Hematopoietic multipotent progenitor cell treated with erythropoietin and hydrocortisone succinate and interleukin-3 and kit ligand, for 4 days (in vitro differentiated cells): Measurements from ENCODE around the gene SRR.
A peak's percentile ranks its signal among the peaks of the same experiment; 100 is the strongest.
"Not testable (repeated sequence)": the region's sequence is repeated elsewhere in the genome, so short reads cannot be mapped to it uniquely, and the experiment has no call there.

Experiments used
- DNase-seq: peaks from one replicate; pipeline ENCODE4 v3.0.0-alpha.2; 2015

The SRR gene, protein sequence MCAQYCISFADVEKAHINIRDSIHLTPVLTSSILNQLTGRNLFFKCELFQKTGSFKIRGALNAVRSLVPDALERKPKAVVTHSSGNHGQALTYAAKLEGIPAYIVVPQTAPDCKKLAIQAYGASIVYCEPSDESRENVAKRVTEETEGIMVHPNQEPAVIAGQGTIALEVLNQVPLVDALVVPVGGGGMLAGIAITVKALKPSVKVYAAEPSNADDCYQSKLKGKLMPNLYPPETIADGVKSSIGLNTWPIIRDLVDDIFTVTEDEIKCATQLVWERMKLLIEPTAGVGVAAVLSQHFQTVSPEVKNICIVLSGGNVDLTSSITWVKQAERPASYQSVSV

DNA sequence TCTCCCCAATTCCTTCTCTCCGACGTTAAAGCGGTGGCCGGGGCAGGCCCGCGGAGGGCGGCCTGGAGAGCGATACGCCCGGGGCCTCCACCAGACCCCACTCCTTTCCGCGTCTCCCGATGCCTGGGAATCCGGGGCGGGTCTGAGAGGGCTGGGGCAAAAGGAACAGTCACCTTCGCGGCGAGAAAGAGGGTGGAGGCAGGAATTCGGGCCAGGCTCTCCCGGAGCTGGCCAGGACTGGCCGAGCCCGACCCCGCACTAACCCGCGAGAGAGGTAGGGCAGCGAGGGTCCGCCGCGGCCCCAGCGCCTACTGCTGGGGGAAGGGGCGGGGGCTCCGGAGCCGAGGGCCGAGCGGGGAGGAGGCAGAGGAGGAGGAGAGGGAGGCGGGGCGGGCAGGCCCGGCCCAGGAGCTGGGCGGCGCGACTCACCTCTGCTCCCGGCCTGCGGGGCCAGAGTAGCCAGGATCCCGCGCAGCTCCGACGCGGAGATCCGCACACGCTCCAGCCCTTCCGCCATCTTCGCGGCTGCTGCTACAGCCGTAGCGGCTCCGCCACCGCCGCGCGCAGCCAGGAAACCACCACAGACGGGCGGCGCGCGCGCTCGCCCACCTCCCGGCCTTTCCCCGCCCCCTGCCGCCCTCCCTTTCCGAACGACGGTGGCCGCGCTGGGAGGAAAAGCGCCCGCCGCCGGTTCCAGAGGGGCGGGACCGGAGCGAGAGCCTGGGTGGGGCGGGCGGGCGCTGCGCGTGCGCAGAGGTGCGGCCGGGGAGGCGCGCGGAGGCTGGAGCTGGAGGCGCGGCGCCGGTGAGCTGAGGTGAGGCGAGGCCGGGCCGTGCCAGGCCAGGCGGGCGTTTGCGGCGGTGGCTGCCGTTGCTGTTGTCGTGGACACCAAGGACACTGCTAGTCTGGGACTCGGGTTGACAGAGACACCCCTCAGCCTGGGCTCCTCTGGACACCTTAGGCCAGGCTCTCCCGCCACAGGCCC lies at the start of gene SRR, which contains the start of gene SMG6:
Gene SRR (plus strand): TSS at position 747 of the 985 bp plus-strand sequence. CDS start 11,611 bp downstream, outside the sequence.
Gene SMG6 (minus strand): TSS at position 582 of the 985 bp plus-strand sequence. CDS start 65 bp downstream, at position 517.
- peak; percentile 96 for DNase-seq

DNA sequence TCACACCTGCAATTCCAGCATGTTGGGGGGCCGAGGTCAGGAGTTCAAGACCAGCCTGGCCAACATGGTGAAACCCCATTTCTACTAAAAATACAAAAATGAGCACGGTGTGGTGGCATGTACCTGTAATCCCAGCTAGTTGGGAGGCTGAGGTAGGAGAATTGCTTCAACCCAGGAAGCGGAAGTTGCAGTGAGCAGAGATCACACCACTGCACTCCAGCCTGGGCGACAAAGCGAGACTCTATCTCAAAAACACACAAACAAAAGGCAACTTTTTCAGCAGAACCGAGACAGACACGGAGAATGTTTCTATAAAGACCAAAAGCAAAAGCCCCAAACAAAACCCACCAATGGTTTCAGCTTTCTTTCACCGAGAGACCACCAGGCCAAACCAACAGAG lies 44.9 kb upstream of the SRR start:
- not testable (repeated sequence) for DNase-seq

DNA sequence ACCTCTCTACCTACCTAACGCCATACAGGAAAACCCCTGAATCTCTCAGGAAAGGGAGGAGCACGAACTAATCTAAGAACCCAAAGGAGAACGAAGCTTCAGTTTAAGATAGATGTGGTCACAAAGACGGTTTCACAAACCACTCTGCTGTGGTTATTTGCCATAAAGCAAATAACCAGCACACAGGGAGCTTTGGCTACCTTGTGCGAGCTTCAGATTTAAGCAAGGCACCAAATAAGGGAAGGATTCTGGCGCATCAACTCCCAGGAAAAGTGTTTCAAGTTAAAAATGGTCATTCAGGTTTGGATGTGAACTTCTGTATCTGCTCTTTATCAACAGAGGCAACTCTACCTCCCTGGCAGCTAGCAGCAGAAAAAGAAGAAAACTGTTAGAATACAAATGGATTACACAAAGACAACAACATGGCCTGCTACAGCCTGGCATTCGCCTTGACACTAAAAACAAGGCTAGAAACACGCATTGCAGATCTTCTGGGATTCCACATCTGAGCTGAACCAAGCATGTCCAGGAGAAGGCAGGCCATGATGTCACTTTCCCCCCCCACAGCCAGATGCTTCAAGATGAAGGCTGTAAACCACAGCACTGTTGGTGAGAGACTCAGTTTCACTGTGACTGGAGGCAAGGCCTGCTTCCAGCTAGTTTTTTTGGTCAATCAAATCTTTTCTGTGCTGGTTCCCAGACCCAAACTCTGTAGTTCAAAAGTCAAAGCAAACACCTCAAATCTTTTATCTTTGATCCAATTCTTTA lies 43.8 kb upstream of the SRR start:
- peak; percentile 52 for DNase-seq

DNA sequence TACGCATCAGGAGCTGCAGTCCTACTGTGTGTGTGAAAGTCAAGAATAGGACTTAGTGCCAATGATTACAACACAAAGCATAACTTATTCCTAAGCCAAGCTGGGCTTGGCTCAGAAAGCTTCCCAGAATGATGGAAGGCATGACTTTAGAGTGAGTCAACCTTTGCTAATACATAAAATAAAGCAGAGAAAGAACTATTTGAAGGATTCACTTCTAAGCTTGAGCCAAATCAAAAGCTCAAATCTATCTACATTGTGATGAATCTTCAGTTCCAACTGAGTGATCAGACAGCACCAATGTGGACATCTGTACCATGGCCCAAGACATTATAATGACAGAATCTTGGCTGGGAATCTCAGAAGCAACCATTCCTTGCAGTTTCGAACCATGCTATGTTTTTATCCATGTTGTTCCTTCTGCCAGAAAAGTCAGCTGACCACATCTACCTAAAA lies 41.6 kb upstream of the SRR start:
- DNase-seq = no peak

DNA sequence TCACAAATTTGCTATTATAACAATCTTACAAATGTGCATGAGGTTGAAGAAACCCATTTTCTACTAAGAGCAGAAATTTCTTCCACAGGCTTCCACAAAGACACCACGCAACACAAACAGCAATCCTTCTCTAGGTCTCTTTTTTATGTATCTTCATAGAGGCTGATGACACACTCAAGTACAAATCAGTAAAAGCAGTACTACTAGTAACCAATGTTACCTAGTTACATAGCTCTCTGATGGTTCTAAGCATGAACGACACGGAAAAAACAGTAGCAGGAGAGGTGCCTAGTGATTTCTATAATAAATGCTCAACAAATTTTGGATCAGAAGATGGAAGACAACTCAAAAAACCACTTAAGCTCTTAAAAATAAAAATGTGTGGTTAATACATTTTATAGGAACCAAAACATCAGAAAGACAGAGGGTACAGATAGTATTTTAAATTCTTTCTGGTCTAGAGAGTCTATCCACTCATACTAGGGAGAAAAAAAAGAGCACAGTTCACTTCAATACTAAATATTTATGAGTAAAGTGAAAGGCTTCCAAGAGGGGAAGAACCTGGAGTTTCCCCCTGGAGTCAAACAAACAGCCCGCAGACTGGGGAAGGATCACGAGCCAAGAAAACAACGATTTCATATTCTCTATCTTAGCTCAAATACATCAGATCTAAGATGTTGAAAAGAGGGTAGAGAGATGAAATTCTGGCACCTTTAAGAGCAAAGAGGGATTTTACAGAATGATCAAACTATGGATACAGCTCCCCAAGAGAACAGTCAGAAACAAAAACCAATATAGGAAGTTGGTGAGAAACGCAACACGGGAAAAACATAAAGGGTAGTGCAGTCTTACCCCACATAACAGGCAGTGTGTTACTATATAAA lies 40.3 kb upstream of the SRR start:
- DNase-seq = no peak

DNA sequence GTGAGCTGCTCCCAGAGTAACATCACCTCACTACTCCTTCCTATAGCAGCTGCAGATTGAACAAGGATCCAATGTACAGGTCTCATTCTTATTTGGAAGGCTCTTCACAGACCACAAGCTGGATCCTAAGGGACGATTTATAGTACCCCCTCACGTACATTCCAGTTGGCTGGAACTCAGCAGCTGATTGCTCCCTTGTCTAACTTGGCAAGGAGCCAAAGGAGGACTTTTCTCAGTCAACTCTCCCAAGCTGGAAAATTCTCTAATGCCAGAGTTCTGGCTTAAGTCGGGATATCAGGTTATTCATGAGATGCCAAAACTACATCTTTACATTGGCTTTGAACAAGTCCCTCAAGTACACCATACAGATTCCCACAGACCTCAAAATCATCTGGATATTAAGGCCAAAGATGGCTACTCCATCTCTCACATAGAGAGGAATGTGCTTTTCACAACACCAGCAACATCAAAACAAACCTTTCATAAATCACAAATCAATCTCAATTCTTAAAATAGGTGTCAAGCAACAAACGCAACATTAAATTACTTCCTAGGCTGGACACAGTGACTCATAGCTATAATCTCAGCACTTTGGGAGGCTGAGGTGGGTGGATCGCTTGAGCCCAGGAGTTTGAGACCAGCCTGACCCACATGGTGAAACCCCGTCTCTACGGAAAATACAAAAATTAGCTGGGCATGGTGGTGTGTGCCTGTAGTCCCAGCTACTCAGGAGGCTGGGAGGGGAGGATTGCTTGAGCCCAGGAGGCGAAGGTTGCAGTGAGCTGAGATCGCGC lies 39.5 kb upstream of the SRR start:
- no peak for DNase-seq

DNA sequence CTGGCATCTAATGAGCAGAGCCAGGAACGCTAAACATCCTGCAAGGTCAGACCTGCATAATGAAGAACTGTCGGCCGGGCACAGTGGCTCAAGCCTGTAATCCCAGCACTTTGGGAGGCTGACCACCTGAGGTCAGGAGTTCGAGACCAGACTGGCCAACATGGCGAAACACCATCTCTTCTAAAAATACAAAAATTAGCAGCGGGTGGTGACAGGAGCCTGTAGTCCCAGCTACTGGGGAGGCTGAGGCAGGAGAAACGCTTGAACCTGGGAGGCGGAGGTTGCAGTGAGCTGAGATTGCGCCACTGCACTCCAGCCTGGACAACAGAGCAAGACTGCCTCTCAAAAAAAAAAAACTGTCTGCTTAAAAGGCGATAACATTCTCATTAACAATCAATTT lies 38.6 kb upstream of the SRR start:
- not testable (repeated sequence) for DNase-seq

DNA sequence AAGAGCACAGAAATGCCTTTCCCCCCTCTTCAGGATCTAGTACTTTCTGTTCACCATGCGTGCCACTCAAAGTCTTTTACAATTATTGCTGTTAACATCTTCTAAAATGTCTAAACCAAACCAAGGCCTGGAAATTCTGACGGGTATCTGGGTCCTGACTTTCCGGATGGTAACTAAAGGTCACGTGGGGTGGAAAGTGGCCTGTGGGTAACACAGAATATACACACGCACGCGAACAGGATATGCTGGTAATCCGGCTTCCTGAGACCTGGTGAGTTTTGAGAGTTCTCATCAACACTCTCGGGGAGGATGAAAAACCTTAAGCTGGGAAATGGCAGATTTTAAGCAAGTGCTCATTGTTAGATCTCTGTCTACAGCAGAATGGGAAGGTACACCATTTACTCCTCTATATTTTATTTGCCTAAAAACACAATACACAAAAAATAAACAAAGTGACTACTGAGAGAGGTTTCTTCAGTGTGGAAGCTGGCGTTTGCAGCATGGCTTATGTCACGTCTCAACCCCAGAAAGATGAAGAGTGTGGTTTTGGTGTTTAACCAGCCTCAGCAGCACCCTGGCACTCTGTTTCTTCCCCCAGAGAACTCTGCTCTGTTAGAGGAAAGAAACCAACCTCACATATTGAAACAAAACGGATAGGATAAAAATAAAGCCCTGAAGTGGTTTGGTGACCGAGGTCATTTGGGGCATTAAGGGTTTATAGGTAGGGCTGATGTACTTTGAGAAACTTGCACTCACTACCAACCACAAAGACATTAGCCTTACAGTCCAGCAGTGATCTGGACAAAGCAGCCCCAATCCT lies 37.5 kb upstream of the SRR start:
- DNase-seq = peak; percentile 82

DNA sequence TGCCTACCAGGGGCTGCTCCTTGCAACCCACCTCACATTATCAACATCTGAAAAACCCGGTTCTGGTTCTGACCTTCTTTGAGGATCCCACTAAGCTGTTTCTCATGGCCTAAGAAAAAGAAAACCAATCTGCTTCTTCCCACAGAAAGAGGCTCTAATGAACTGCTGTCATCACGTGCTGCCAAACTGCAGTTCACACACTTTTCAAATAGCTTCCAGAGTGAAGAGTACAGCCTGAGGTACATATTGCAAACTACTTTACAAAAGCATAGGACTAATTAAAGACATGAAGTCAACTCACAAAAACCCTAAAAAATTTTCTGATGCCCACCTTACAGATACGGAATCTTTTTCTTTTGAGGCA lies 36.9 kb upstream of the SRR start:
- no peak for DNase-seq

DNA sequence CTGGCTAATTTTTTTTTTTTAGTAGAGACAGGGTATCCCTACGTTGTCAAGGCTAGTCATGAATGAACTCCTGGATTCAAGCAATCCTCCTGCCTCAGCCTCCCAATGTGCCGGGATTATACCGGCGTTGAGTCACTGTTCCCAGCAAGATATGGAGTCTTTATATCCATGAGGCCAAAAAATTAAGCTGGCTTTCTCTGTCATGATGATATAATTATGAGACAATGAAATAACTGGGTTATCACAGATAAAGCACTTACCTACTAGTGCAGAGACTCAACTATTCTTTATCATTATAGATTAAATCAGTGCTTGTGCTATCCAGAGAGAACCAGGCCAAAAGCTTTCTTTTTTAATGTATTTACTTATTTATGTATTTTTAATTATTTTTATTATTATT lies 36.4 kb upstream of the SRR start:
- no peak for DNase-seq

DNA sequence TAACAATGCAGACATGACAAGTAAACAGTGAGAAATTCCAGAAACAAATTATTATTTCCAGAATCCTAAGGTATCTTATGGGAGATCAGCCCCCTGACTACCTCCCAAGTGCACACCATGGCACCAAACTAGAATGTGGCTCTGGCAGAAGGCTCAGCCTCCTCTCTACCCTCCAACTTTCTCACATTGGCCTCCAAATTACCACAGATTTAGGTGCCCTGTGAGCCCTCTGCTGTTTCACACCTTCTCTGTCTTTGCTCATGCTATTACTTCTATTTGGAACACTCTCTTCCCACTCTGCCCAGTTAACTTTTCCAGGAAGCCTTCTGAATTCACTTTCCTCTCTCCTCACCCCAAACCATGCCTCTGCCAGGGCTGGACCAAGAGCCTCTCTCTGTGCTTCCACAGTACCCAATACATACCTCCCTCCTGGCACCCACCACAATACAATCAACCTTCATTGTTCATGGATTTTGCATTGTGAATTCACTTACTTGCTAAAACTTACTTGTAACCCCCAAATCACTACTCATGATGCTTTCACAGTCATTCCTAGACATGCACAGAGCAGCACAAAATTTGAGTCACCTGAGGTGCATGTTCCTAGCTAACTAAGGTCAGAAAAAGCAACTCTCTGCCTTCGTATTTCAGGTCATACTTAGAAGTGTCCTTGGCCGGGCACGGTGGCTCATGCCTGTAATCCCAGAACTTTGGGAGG lies 31.6 kb upstream of the SRR start:
- DNase-seq = no peak

DNA sequence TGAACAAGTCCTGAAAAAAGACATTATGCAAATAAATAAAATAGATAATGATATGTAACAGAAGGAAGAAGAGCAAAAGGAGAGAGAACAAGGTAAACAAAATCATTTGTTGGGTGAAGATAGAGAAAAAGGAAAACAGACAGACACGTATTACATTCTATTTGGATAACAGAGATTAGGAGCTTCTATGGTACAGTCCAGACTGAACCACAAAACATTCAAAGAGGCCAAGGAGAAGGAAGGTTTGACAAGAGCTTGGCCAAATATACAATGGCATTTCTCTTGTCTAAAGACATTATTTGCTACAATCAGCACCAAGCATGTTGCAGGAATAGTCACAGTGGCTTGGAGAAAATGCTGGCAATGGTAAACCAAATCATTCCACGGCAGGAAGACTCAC lies 29.3 kb upstream of the SRR start:
- DNase-seq = no peak

DNA sequence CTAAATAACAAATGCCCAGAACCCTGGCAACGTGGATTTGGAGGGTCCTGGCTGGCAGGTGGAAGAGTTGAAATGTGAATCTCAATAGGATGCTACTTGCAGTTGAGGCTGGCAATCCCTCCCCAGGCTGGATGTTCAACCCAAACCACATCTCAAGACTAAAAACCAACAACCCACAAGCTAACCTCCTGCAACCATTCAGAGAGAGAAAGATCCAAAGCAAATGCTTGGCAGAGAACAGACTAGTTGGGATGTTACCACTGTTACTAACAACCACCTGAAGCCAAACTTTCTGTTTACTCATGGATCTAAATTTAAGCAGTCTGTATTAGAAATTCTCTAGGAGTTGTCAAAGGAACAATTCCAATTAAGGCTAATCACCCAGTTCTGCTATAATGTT lies 28.0 kb upstream of the SRR start:
- DNase-seq = no peak

DNA sequence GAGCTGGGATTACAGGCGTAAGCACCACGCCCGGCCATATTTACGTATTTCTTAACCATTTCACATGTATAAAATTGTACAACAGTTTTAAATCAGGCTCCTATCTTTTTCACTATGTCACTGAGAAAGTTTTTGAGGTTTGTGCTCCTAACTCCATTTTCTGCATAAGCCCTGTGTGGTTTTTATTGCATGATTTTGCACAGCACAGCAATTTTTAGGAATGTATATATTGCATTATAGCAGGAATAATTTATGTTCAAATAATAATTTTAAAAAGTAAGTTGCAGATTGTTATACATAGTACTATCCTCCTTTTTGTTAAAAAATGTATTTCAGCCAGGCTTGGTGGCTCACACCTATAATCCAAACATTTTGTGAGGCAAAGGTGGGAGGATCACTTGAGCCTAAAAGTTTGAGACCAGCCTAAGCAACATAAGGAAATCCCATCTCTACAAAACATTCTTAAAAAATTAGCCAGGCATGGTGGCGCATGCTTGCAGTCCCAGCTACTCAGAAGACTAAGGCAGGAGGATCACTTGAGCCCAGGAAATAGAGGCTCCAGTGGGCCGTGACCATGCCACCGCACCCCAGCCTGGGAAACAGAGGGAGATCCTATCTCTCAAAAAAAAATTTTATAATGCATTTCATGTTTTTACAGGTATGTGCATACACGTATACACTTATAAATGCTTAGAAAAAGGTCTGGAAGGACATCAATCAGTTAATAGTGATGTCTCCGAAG lies 26.1 kb upstream of the SRR start:
- DNase-seq = no peak

DNA sequence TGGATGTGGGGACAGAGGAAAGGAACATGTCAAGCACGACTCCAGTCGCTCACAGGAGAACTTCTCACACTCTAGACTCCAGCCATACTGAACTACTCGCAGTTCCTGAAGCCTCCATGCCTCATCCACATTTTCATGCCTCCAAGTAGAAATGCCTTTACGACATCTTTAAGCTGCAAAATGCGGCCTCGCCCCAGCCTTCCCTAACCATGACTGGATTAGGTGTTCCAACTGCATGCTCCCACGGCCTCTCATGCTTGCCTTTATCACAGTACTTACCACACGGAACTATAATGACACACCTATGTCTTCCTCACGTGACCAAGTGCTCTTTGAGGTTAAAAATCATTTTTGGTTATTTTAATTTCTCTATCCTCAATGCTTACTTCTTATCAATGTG lies 24.0 kb upstream of the SRR start:
- DNase-seq = no peak

DNA sequence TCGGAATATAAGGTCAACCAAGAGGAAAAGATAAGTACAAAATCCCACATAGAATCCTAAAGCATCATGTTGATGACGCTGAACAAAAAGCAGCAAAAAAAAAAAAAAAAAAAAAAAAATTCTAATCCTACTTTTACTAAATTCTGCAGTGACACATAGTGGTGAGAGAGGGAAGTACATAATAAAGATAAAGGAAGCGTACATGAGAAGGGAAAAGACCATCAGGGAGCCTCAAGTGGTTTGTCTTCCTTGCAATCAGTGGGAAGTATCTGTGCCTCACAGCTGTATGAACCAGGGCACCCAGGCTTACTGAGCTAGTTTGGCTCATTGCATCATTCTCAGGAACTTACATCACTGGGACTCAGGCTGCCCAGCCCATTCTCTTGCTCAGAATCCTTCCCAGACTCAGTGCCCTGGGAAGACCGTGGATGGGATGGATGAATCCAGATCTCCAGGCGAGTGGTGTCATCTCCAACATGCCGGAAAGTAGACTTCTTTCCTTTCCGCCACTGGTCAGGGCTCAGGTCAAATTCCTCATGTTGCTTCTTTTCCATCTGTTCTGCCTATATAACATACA lies 21.4 kb upstream of the SRR start:
- peak; percentile 89 for DNase-seq

DNA sequence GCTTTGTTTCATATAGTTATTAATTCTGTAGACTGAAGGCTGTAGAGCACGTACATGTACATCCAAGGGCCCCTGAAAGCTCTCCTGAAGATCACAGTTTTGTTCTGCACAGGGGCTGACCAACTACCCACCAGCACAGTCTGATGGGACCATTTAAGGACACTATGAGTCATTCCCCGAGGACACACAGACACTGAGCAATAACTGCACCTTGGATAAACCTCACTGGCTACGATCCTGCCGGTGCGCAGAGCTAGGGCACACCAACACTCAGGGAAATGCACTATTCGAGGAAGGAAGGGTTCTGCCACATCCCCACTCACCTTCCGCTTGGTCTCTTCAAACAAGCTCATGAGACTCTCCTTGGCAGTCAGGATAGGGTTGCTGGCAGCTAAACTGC lies 20.4 kb upstream of the SRR start:
- DNase-seq = no peak

DNA sequence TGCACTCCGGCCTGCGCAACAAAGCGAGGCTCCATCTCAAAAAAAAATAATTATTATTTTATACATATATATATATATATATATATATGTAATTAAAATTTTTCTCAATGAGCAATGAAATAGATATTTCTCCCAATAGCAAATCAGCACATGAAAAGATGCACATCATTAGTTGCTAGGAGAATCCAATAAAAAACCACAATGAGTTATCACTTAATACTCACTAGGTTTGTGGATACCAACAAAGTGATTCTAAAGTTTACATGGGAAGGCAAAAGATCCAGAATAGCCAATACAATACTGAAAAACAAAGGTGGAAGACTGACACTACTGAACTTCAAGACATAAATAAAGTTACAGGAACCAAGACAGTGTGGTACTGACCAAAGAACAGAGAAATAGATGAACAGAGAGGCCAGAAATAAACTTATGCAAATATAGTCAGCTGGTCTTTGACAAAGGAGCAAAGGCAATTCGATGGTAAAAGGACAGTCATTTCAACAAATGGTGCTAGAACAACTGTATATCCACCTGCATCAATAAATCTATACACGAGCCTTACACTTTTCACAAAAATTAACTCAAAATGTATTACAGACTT lies 13.8 kb upstream of the SRR start:
- DNase-seq = peak; percentile 36
